H9 (cell line): ENCODE results near the gene WDPCP. TPM values are rescaled to one million over a fixed set of nuclear protein-coding genes. Genes with fewer than 3 reads are reported as not detected.

Experiments used
- DNase-seq: peaks from one replicate; pipeline ENCODE4 v3.0.0-alpha.2; 2017
- H2AFZ ChIP-seq: one replicate; pipeline ENCODE4 v1.6.1; 2013; ENCODE audit warnings: mild to moderate bottlenecking, low read length, control low read depth, moderate library complexity
- H2AK5ac ChIP-seq: 2 replicates; pipeline ENCODE4 v1.6.1; 2013; ENCODE audit warnings: low read length, control low read depth, mixed read lengths; ENCODE audit not compliant: insufficient read length
- H2BK120ac ChIP-seq: one replicate; pipeline ENCODE4 v1.6.1; 2013; ENCODE audit warnings: low read depth, mild to moderate bottlenecking, low read length, control low read depth, inconsistent platforms; ENCODE audit not compliant: poor library complexity, severe bottlenecking
- H2BK12ac ChIP-seq: 2 replicates; pipeline ENCODE4 v1.6.1; 2013; ENCODE audit warnings: low read length, control low read depth, mixed read lengths, low read depth; ENCODE audit not compliant: insufficient read length
- H2BK15ac ChIP-seq: 2 replicates; pipeline ENCODE4 v1.6.1; 2013; ENCODE audit warnings: low read depth, low read length, control low read depth
- H2BK20ac ChIP-seq: one replicate; pipeline ENCODE4 v1.6.1; 2013; ENCODE audit warnings: low read depth, mild to moderate bottlenecking, low read length, control low read depth, inconsistent platforms; ENCODE audit not compliant: poor library complexity, severe bottlenecking
- H2BK5ac ChIP-seq: 2 replicates; pipeline ENCODE4 v1.6.1; 2013; ENCODE audit warnings: low read length, control low read depth, mixed read lengths; ENCODE audit not compliant: insufficient read length
- H3K14ac ChIP-seq: 2 replicates; pipeline ENCODE4 v1.6.1; 2013; ENCODE audit warnings: low read length, control low read depth; ENCODE audit not compliant: insufficient read depth
- H3K18ac ChIP-seq: 2 replicates; pipeline ENCODE4 v1.6.1; 2013; ENCODE audit warnings: low read depth, mild to moderate bottlenecking, mixed read lengths, low read length, control low read depth; ENCODE audit not compliant: insufficient read length
- H3K23ac ChIP-seq: 2 replicates; pipeline ENCODE4 v1.6.1; 2013; ENCODE audit warnings: low read length, control low read depth, mixed read lengths, low read depth; ENCODE audit not compliant: insufficient read length
- H3K23me2 ChIP-seq: 2 replicates; pipeline ENCODE4 v1.6.1; 2013; ENCODE audit warnings: low read depth, mild to moderate bottlenecking, mixed read lengths, low read length, control low read depth; ENCODE audit not compliant: insufficient read length, poor library complexity, severe bottlenecking
- H3K27ac ChIP-seq: 2 replicates; pipeline ENCODE4 v1.5.1; 2013; ENCODE audit warnings: low read length, control low read depth, mixed read lengths, low read depth; ENCODE audit not compliant: insufficient read length
- H3K27me3 ChIP-seq: 2 replicates; pipeline ENCODE4 v1.6.1; 2013; ENCODE audit warnings: low read length, control low read depth, inconsistent platforms; ENCODE audit not compliant: insufficient read depth
- H3K4ac ChIP-seq: 2 replicates; pipeline ENCODE4 v1.6.1; 2013; ENCODE audit warnings: low read depth, mild to moderate bottlenecking, control low read depth, inconsistent platforms, low read length, moderate library complexity
- H3K4me1 ChIP-seq: 2 replicates; pipeline ENCODE4 v1.6.1; 2013; ENCODE audit warnings: low read length, control low read depth, inconsistent platforms; ENCODE audit not compliant: insufficient read depth
- H3K4me2 ChIP-seq: 2 replicates; pipeline ENCODE4 v1.6.1; 2013; ENCODE audit warnings: low read length, control low read depth, mixed read lengths; ENCODE audit not compliant: insufficient read length, insufficient read depth
- H3K56ac ChIP-seq: 2 replicates; pipeline ENCODE4 v1.6.1; 2013; ENCODE audit warnings: low read depth, mild to moderate bottlenecking, mixed read lengths, low read length, control low read depth; ENCODE audit not compliant: insufficient read length
- H3K79me1 ChIP-seq: 2 replicates; pipeline ENCODE4 v1.6.1; 2013; ENCODE audit warnings: low read depth, mild to moderate bottlenecking, moderate library complexity, low read length, control low read depth, inconsistent platforms; ENCODE audit not compliant: insufficient read depth, poor library complexity, severe bottlenecking
- H3K79me2 ChIP-seq: 2 replicates; pipeline ENCODE4 v1.6.1; 2013; ENCODE audit warnings: low read length, control low read depth, inconsistent platforms; ENCODE audit not compliant: insufficient read depth
- H3K9ac ChIP-seq: 2 replicates; pipeline ENCODE4 v1.6.1; 2013; ENCODE audit warnings: low read length, control low read depth, mixed read lengths; ENCODE audit not compliant: insufficient read length; ENCODE audit errors: extremely low read depth
- H3K9me3 ChIP-seq: one replicate; pipeline ENCODE4 v1.6.1; 2013; ENCODE audit warnings: low read depth, low read length, inconsistent platforms; ENCODE audit not compliant: control insufficient read depth
- H3T11ph ChIP-seq: one replicate; pipeline ENCODE4 v1.6.1; 2013; ENCODE audit warnings: mild to moderate bottlenecking, low read length, control low read depth, inconsistent platforms
- H4K20me1 ChIP-seq: one replicate; pipeline ENCODE4 v1.6.1; 2013; ENCODE audit not compliant: control insufficient read depth, insufficient read length, insufficient read depth
- H4K5ac ChIP-seq: 2 replicates; pipeline ENCODE4 v1.6.1; 2013; ENCODE audit warnings: low read depth, mild to moderate bottlenecking, mixed read lengths, low read length, control low read depth; ENCODE audit not compliant: insufficient read length
- H4K8ac ChIP-seq: replicated peaks from 2 replicates; pipeline ENCODE4 v1.6.1; 2013; ENCODE audit warnings: low read length, control low read depth, mixed read lengths, low read depth; ENCODE audit not compliant: insufficient read length
- H4K91ac ChIP-seq: 2 replicates; pipeline ENCODE4 v1.6.1; 2013; ENCODE audit warnings: low read depth, mild to moderate bottlenecking, moderate library complexity, mixed read lengths, low read length, control low read depth; ENCODE audit not compliant: insufficient read length
- H3K27ac Mint-ChIP-seq, 3 experiments: 2 replicates in 2 of 3; 3 replicates in 1 of 3; pipeline ENCODE4 v1.8.0; 2020 to 2021; ENCODE audit warnings: mixed read lengths in 3 of 3, mild to moderate bottlenecking in 1 of 3, moderate library complexity in 1 of 3
- H3K27me3 Mint-ChIP-seq: 2 replicates; pipeline ENCODE4 v1.8.0; 2021; ENCODE audit warnings: low read depth, mild to moderate bottlenecking, moderate library complexity, mixed read lengths
- H3K36me3 Mint-ChIP-seq, 3 experiments: 2 replicates in 2 of 3; 3 replicates in 1 of 3; pipeline ENCODE4 v1.8.0; 2020 to 2021; ENCODE audit warnings: low read depth in 3 of 3, mixed read lengths in 3 of 3; ENCODE audit not compliant: insufficient read depth in 1 of 3
- H3K4me1 Mint-ChIP-seq, 2 experiments: 2 replicates each; pipeline ENCODE4 v1.8.0; 2020; ENCODE audit warnings: mixed read lengths in 2 of 2
- H3K4me3 Mint-ChIP-seq, 2 experiments: 2 replicates in 1 of 2; 3 replicates in 1 of 2; pipeline ENCODE4 v1.8.0; 2020 to 2021; ENCODE audit warnings: mild to moderate bottlenecking in 2 of 2, mixed read lengths in 2 of 2, moderate library complexity in 1 of 2
- H3K9me3 Mint-ChIP-seq, 2 experiments: 2 replicates in 1 of 2; 3 replicates in 1 of 2; pipeline ENCODE4 v1.8.0; 2020; ENCODE audit warnings: mild to moderate bottlenecking in 2 of 2, mixed read lengths in 2 of 2, moderate library complexity in 1 of 2
- total RNA-seq: library from RNA; stranded (reverse); gene quantifications from 2 replicates; pipeline ENCODE4 v1.2.1, GENCODE V29; 2021
- TF ChIP-seq, protein P1 (sequence below): fragments of 200-600 bp; sonication (generic); conservative IDR thresholded peaks from 3 replicates; pipeline ENCODE4 v1.8.0; 2021; ENCODE audit warnings: antibody characterized with exemption, mild to moderate bottlenecking

Gene WDPCP
- total RNA-seq, 1 experiment from 2014 or later: 22.4 TPM

DNA sequence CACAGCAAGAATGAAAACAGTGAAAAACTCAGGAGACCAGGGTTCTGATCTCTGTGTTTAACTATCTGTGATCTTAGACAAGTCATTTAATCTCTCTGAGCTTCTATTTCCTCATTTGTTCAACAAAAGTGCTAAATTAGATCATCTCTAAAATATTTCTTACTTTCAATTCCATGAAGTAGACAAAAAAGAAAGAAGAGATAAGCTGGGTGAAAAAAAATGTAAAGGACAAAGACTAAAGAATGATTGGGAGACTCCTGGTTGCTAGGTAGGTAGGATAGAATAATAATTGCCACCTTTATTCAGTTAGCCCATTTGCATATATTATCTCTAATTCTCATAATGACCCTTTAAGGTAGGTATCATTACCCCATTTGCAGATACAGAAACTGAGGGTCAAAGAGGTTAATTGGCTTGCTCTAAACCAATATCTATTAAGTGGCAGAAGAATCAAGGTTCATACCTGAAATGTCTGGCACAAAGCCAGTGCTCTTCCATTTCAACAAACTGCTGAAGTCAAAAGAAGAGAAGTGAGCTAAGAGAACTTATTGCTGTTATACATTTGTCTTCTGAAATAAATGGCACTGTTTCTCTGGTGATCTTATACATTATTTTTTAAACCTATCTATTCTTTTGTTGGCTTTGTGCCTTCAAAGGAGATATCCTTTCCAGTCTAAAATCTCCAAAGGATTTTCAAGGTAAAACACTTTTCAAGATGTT, 395.9 kb downstream of the WDPCP start:
- peaks cover 5% of the 10 kb centered on the region in 2 experiments for H3K4me1 Mint-ChIP-seq
- DNase-seq: no peak
- no peak overlapping the region for H3K18ac ChIP-seq

More for the DNA sequence above, 395.9 kb downstream of the WDPCP start:
- no peak overlapping the region for H3K27ac ChIP-seq
- H3K4me1 ChIP-seq: no peaks in the 10 kb centered on the region
- no peak overlapping the region for H2BK120ac ChIP-seq
- H4K8ac ChIP-seq: no peak overlapping the region
- TF ChIP-seq, protein P1, sequence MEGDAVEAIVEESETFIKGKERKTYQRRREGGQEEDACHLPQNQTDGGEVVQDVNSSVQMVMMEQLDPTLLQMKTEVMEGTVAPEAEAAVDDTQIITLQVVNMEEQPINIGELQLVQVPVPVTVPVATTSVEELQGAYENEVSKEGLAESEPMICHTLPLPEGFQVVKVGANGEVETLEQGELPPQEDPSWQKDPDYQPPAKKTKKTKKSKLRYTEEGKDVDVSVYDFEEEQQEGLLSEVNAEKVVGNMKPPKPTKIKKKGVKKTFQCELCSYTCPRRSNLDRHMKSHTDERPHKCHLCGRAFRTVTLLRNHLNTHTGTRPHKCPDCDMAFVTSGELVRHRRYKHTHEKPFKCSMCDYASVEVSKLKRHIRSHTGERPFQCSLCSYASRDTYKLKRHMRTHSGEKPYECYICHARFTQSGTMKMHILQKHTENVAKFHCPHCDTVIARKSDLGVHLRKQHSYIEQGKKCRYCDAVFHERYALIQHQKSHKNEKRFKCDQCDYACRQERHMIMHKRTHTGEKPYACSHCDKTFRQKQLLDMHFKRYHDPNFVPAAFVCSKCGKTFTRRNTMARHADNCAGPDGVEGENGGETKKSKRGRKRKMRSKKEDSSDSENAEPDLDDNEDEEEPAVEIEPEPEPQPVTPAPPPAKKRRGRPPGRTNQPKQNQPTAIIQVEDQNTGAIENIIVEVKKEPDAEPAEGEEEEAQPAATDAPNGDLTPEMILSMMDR: no peak
- no peaks in the 10 kb centered on the region for H3K9me3 ChIP-seq
- no peak overlapping the region for H4K5ac ChIP-seq
- H4K91ac ChIP-seq: no peak overlapping the region
- H3K27ac Mint-ChIP-seq: no peak overlapping the region
- H3K27me3 ChIP-seq: no peaks in the 10 kb centered on the region
- no peak overlapping the region for H3K56ac ChIP-seq
- no peak overlapping the region for H2AFZ ChIP-seq
- no peak overlapping the region for H2BK12ac ChIP-seq
- no peaks in the 10 kb centered on the region for H4K20me1 ChIP-seq
- no peak overlapping the region for H3K14ac ChIP-seq
- no peaks in the 10 kb centered on the region for H3K79me1 ChIP-seq
- H3K9me3 Mint-ChIP-seq: peaks cover 10 to 11% of the 10 kb centered on the region in 2 experiments
- H3K79me2 ChIP-seq: no peaks in the 10 kb centered on the region
- no peak overlapping the region for H2AK5ac ChIP-seq
- no peaks in the 10 kb centered on the region; the same call in 1 of the 2 replicates for H3K27me3 Mint-ChIP-seq
- H3T11ph ChIP-seq: no peak overlapping the region
- no peak overlapping the region for H2BK20ac ChIP-seq
- H2BK5ac ChIP-seq: no peak overlapping the region
- no peak overlapping the region for H2BK15ac ChIP-seq
- peaks cover 0 to 13% (median 8%) of the 10 kb centered on the region in 3 experiments; a peak in 4 of 7 replicates for H3K36me3 Mint-ChIP-seq
- no peak overlapping the region for H3K23ac ChIP-seq
- H3K4me3 Mint-ChIP-seq: no peak overlapping the region
- no peak overlapping the region for H3K4ac ChIP-seq
- H3K4me2 ChIP-seq: no peak overlapping the region
- H3K9ac ChIP-seq: no peak overlapping the region
- H3K23me2 ChIP-seq: no peaks in the 10 kb centered on the region
